K562 (cell line): ENCODE measurements around the gene HEATR9. TPM values are rescaled to one million over a fixed set of nuclear protein-coding genes. Genes with fewer than 3 reads are reported as not detected.

Source experiments
- CBFA2T2 ChIP-seq: fragments of 450-650 bp; conservative IDR thresholded peaks from 2 replicates; pipeline ENCODE4 v1.6.1; 2017; ENCODE audit warnings: mild to moderate bottlenecking
- CBX3 ChIP-seq, 2 experiments: IDR thresholded peaks; 1 replicate in 1 of 2; 2 replicates in 1 of 2; pipeline ENCODE4 v1.6.1; 2012; ENCODE audit warnings: inconsistent platforms in 2 of 2, low read length in 2 of 2, borderline replicate concordance in 1 of 2, control low read depth in 1 of 2
- GTF2A2 ChIP-seq: IDR thresholded peaks from 2 replicates; pipeline ENCODE4 v1.6.1; 2016; ENCODE audit warnings: mild to moderate bottlenecking, missing genetic modification characterization, missing compliant biosample characterization
- LEF1 ChIP-seq: fragments of 450-650 bp; IDR thresholded peaks from 2 replicates; pipeline ENCODE4 v1.6.1; 2016; ENCODE audit warnings: mild to moderate bottlenecking
- MAFG ChIP-seq: fragments of 450-650 bp; conservative IDR thresholded peaks from 2 replicates; pipeline ENCODE4 v1.6.1; 2016; ENCODE audit warnings: missing genetic modification characterization, missing compliant biosample characterization
- NCOR1 ChIP-seq: fragments of 450-650 bp; IDR thresholded peaks from 2 replicates; pipeline ENCODE4 v1.6.1; 2016; ENCODE audit warnings: mild to moderate bottlenecking, moderate library complexity
- NFE2 ChIP-seq: IDR thresholded peaks from 2 replicates; pipeline ENCODE4 v1.6.1; 2014; ENCODE audit warnings: antibody characterized with exemption, low read depth
- PURB ChIP-seq: sonication (generic); formaldehyde crosslinking; IDR thresholded peaks from 2 replicates; pipeline ENCODE4 v1.9.0; 2021; ENCODE audit warnings: low read depth, mild to moderate bottlenecking, missing genetic modification reagents
- SMARCA4 ChIP-seq: fragments of 450-650 bp; IDR thresholded peaks from 2 replicates; pipeline ENCODE4 v1.6.1; 2016
- SPI1 ChIP-seq: IDR thresholded peaks from 2 replicates; pipeline ENCODE4 v1.6.1; 2011; ENCODE audit warnings: low read depth, low read length, control low read depth, borderline replicate concordance
- ZNF584 ChIP-seq: fragments of 200-800 bp; sonication (Bioruptor generic); IDR thresholded peaks from 2 replicates; pipeline ENCODE4 v1.6.1; 2016; ENCODE audit warnings: low read depth, mild to moderate bottlenecking, missing genetic modification characterization, missing compliant biosample characterization
- polyA plus RNA-seq, 8 experiments: library from polyadenylated mRNA; depleted of rRNA in 4 of 8; stranded (reverse) in 5 of 8; unstranded in 3 of 8; fragments of >200 nt; fragmentation: Nextera tagmentation in 2 of 8; fragmentation: Illumina TruSeq in 1 of 8; extraction: Ambion mirVana in 2 of 8; extraction: Trizol in 1 of 8; gene quantifications; 2 replicates each; pipeline versions ENCODE4 v1.2.1 to v1.2.3, GENCODE V29; 2011 to 2014; ENCODE audit warnings: inconsistent platforms in 1 of 8, missing spikeins in 1 of 8
- total RNA-seq, 7 experiments: library from RNA; depleted of rRNA in 6 of 7; stranded (reverse); fragments of >200 nt in 6 of 7; fragmentation: Illumina TruSeq in 2 of 7; extraction: Trizol in 2 of 7; gene quantifications; 2 replicates each; pipeline versions ENCODE4 v1.2.1 to v1.2.3, GENCODE V29; 2011 to 2021; ENCODE audit warnings: low replicate concordance in 1 of 7
- TF ChIP-seq, protein P1 (sequence below), 2 experiments: fragments of 450-650 bp; IDR thresholded peaks; 2 replicates each; pipeline ENCODE4 v1.6.1; 2016; ENCODE audit warnings: mild to moderate bottlenecking in 2 of 2, borderline replicate concordance in 1 of 2, low read depth in 1 of 2, moderate library complexity in 1 of 2
- TF ChIP-seq, protein P2 (sequence below): IDR thresholded peaks from 3 replicates; pipeline ENCODE4 v1.6.1; 2011; ENCODE audit warnings: borderline replicate concordance, mild to moderate bottlenecking, moderate library complexity; ENCODE audit not compliant: insufficient read length; ENCODE audit errors: extremely low read depth
- TF ChIP-seq, protein P3 (sequence below), 2 experiments: fragments of 250-450 bp in 1 of 2; fragments of 450-650 bp in 1 of 2; sonication (Bioruptor Pico) in 1 of 2; IDR thresholded peaks; 2 replicates each; pipeline versions ENCODE4 v1.6.1 to v1.8.0; 2016 to 2021; ENCODE audit warnings: mild to moderate bottlenecking in 2 of 2, moderate library complexity in 2 of 2, missing compliant biosample characterization in 1 of 2, missing genetic modification characterization in 1 of 2

The HEATR9 gene
- total and polyA plus RNA-seq, 9 of the 15 experiments (the other 6 are each of a cell fraction or from before 2014, with no cell fraction given), result not detected

DNA sequence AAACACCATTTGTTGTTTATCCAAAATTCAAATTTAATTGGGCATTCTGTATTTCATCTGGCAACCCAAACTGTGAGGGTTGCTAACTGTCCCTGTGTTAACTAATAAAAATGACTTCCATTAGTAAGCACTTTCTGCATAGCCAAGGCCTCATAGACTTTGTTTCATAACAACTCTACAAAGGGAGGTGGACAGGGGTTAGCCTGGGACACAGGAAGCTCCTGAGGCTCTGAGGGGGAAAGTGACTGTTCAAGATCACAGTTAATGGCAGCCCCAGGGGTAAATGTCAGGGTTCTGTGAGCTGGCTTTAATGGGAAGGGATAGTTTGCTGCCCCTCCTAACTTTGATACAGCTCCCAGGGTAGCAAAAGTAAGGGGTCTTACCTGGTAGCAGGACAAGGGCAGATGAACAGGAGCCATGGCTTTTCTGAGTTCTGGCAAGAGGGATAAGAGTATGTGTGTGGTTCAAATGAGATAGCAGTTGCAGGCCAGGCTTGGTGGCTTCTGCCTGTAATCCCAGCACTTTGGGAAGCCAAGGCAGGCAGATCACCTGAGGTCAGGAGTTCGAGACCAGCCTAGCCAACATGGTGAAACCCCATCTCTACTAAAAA is 2.2 kb downstream of the HEATR9 start (continued):
- TF ChIP-seq, protein P1, sequence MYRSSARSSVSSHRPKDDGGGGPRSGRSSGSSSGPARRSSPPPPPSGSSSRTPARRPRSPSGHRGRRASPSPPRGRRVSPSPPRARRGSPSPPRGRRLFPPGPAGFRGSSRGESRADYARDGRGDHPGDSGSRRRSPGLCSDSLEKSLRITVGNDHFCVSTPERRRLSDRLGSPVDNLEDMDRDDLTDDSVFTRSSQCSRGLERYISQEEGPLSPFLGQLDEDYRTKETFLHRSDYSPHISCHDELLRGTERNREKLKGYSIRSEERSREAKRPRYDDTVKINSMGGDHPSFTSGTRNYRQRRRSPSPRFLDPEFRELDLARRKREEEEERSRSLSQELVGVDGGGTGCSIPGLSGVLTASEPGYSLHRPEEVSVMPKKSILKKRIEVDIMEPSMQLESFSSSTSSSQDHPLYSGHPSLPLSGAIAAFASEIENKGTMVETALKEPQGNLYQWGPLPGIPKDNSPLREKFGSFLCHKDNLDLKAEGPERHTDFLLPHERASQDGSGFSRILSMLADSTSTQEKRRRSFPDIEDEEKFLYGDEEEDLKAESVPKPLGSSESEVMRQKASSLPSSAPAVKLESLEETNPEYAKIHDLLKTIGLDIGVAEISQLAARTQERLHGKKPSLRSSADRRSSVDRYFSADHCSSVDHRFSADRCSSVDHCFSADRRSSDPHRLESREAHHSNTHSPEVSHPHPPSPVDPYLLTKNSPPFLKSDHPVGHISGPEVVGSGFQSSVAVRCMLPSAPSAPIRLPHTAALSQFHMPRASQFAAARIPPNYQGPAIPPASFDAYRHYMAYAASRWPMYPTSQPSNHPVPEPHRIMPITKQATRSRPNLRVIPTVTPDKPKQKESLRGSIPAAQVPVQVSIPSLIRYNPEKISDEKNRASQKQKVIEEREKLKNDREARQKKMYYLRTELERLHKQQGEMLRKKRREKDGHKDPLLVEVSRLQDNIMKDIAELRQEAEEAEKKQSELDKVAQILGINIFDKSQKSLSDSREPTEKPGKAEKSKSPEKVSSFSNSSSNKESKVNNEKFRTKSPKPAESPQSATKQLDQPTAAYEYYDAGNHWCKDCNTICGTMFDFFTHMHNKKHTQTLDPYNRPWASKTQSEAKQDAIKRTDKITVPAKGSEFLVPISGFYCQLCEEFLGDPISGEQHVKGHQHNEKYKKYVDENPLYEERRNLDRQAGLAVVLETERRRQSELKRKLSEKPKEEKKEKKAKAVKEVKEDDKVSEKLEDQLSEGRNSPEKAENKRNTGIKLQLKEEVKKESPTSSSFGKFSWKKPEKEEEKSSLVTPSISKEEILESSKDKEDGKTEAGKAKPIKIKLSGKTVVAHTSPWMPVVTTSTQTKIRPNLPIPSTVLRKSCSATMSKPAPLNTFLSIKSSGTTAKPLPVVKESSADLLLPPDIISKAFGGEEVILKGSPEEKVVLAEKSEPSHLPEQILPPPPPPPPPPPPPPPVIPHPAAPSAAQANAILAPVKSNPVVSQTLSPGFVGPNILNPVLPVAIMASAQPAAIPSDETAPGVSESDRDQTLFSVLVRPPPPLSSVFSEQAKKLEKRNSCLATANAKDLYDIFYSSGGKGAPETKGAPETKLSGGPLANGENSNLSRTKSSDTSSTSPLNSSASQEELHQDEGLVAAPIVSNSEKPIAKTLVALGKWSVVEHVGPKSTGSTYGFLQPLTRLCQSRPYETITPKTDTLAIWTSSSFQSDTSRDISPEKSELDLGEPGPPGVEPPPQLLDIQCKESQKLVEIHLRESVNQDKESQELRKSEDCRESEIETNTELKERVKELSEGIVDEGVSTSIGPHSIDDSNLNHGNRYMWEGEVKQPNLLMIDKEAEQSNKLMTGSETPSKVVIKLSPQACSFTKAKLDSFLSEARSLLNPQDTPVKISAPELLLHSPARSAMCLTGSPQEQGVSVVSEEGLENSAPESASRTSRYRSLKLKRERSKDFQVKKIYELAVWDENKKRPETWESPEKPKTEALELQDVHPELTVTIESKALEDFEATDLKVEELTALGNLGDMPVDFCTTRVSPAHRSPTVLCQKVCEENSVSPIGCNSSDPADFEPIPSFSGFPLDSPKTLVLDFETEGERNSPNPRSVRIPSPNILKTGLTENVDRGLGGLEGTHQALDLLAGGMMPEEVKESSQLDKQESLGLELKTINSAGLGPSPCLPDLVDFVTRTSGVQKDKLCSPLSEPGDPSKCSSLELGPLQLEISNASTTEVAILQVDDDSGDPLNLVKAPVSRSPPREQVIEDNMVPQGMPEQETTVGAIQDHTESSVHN (IDR thresholded peaks at IDR 0.05; ENCODE audit: borderline replicate concordance in 1 of 2, low read depth in 1 of 2), result no peak
- TF ChIP-seq SMARCA4, result 0 out of 2 replicates have a peak, but pooled peaks have one; percentile 36
- TF ChIP-seq SPI1, result no peak
- TF ChIP-seq GTF2A2 (tag), result no peak
- TF ChIP-seq CBX3 (IDR thresholded peaks at IDR 0.05; ENCODE audit: borderline replicate concordance in 1 of 2, low read length in 2 of 2), result no peak
- no peak for TF ChIP-seq PURB (CRISPR knock-in tag)
- no peak for TF ChIP-seq ZNF584 (CRISPR knock-in tag)
- peak; percentile 33; the same call in 1 of the 2 replicates for TF ChIP-seq CBFA2T2
- no peak for TF ChIP-seq NCOR1
- TF ChIP-seq, protein P2, sequence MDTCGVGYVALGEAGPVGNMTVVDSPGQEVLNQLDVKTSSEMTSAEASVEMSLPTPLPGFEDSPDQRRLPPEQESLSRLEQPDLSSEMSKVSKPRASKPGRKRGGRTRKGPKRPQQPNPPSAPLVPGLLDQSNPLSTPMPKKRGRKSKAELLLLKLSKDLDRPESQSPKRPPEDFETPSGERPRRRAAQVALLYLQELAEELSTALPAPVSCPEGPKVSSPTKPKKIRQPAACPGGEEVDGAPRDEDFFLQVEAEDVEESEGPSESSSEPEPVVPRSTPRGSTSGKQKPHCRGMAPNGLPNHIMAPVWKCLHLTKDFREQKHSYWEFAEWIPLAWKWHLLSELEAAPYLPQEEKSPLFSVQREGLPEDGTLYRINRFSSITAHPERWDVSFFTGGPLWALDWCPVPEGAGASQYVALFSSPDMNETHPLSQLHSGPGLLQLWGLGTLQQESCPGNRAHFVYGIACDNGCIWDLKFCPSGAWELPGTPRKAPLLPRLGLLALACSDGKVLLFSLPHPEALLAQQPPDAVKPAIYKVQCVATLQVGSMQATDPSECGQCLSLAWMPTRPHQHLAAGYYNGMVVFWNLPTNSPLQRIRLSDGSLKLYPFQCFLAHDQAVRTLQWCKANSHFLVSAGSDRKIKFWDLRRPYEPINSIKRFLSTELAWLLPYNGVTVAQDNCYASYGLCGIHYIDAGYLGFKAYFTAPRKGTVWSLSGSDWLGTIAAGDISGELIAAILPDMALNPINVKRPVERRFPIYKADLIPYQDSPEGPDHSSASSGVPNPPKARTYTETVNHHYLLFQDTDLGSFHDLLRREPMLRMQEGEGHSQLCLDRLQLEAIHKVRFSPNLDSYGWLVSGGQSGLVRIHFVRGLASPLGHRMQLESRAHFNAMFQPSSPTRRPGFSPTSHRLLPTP, result no peak
- TF ChIP-seq, protein P3, sequence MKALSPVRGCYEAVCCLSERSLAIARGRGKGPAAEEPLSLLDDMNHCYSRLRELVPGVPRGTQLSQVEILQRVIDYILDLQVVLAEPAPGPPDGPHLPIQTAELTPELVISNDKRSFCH (CRISPR knock-in tag; IDR thresholded peaks at IDR 0.05), result no peak
- TF ChIP-seq, protein P3 (tag; IDR thresholded peaks at IDR 0.05), result no peak
- 0 out of 2 replicates have a peak, but pooled peaks have one; percentile 53 for TF ChIP-seq LEF1
- no peak for TF ChIP-seq NFE2
- TF ChIP-seq MAFG, result peak; percentile 70
